Right ventricle myocardium superior (tissue), 1 donor: Measurements from ENCODE around the gene TATDN2. TPM values are rescaled to one million over a fixed set of nuclear protein-coding genes. Genes with fewer than 3 reads are reported as not detected.

Experiments used
- ATAC-seq: fragments of 200-7000 bp; cut with Tn5 transposase; one replicate; pipeline ENCODE4 v1.9.1; 2020; ENCODE audit warnings: mild to moderate bottlenecking; ENCODE audit not compliant: poor library complexity
- DNase-seq: peaks from one replicate; pipeline ENCODE4 v3.0.0-alpha.2; 2020
- intact Hi-C: fragments of 100-400 bp; cut with DNase I; formaldehyde crosslinking; loops from one replicate; pipeline ENCODE4 v1.11.2; 2022
- microRNA-seq: library from miRNA; unstranded; fragments of <30 nt; microRNA quantifications from one replicate; pipeline ENCODE4 v1.2.0, GENCODE V29; 2020
- total RNA-seq: library from RNA; stranded (reverse); fragmentation: NEBNext Ultra II Directional; extraction: Animal tissue kit (Norgen Biotek cat#: 25700); gene quantifications from one replicate; pipeline ENCODE4 v1.2.1, GENCODE V29; 2021
- donor health status: DM: no; HTN: yes; CAD: no; lungs with severe emphysema.

The TATDN2 gene
- total RNA-seq, 1 donor from 2014 or later: 16.4 TPM

DNA sequence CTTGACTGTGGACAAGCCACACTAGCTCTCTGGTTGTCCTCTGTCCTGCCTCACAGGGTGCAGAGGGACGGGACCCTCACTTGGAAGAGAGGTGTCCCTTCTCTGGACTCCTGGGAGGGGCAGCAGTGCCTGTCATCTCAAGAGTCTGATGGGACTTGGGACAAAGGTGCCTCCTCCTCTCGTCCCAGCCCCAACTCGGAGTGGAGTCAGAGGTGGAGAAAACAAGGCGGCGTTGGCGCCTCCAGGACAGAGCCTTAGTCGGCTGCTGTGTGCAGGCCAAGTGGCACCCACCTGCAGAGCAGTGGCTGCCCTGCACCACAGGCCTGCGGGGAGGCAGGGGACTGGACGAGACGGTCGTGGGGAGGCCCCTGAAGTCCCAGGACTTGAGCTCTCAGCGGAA is 82.1 kb downstream of the TATDN2 start:
- ATAC-seq: no peak
- intact Hi-C loops: no loop called here
- no peak for DNase-seq

Small RNAs within 50 kb of the gene (microRNA-seq; reads per million reads assigned to microRNA genes)
- gene MIR378B: 0.97 reads per million

Other genes with a start within 250 kb of the TATDN2 start
- 2.0 TPM for gene FANCD2, start 222.0 kb upstream of the TATDN2 start, total RNA-seq
- gene FANCD2OS, start 140.2 kb upstream of the TATDN2 start, total RNA-seq: not detected
- gene BRK1, start 132.8 kb upstream of the TATDN2 start, total RNA-seq: 92.6 TPM
- gene VHL, start 106.7 kb upstream of the TATDN2 start, total RNA-seq: 11.2 TPM
- 1.7 TPM for gene IRAK2, start 83.5 kb upstream of the TATDN2 start, total RNA-seq
- gene GHRL, start 44.5 kb downstream of the TATDN2 start, total RNA-seq: not detected
- gene SEC13, start 72.7 kb downstream of the TATDN2 start, total RNA-seq: 50.2 TPM